Fibroblast of the aortic adventitia (primary cell): ENCODE measurements around the gene M1AP. TPM values are rescaled to one million over a fixed set of nuclear protein-coding genes. Genes with fewer than 3 reads are reported as not detected.

Source experiments
- DNase-seq: peaks from one replicate; pipeline ENCODE4 v3.0.0-alpha.2; 2010; ENCODE audit warnings: low read depth
- H3K4me3 ChIP-seq: 2 replicates; pipeline ENCODE4 v1.5.1; 2011; ENCODE audit warnings: low read depth, mild to moderate bottlenecking, control low read depth, low read length, moderate library complexity
- CTCF ChIP-seq: IDR thresholded peaks from 2 replicates; pipeline ENCODE4 v1.5.1; 2011; ENCODE audit warnings: mild to moderate bottlenecking, low read length, control low read depth, inconsistent platforms; ENCODE audit not compliant: insufficient read depth
- total RNA-seq: library from RNA; depleted of rRNA; stranded (reverse); fragments of >200 nt; gene quantifications from 2 replicates; pipeline ENCODE4 v1.2.3, GENCODE V29; 2012; ENCODE audit warnings: low replicate concordance

The M1AP gene
- total RNA-seq, 1 donor, result not detected

- DNase-seq, result no peak
- no peak for TF ChIP-seq CTCF
Observed at GRCh38 chr2:74510272-74510671, 137.9 kb downstream of the M1AP start.

GRCh38 chr2:74507926-74508520 is 140.1 kb downstream of the M1AP start:
- no peak for DNase-seq
- no peak for TF ChIP-seq CTCF
- H3K4me3 ChIP-seq, result peak overlapping the region; percentile 100

More at GRCh38 chr2:74510272-74510671, 137.9 kb downstream of the M1AP start:
- H3K4me3 ChIP-seq, result no peak overlapping the region

Other genes starting within 250 kb of the M1AP start
- 1.9 and 2.8 TPM in 2 replicates for gene C2orf81, start 226.7 kb downstream of the M1AP start, total RNA-seq
- 16.9 and 34.3 TPM in 2 replicates for gene WDR54, start 226.6 kb downstream of the M1AP start, total RNA-seq
- 12.0 and 15.7 TPM in 2 replicates for gene RTKN, start 206.4 kb downstream of the M1AP start, total RNA-seq
- gene INO80B, start 193.2 kb downstream of the M1AP start, total RNA-seq, result 13.5 and 28.0 TPM in 2 replicates
- gene WBP1, start 189.9 kb downstream of the M1AP start, total RNA-seq, result 24.4 and 27.6 TPM in 2 replicates
- gene MOGS, start 182.9 kb downstream of the M1AP start, total RNA-seq, result 15.2 and 25.3 TPM in 2 replicates
- 19.3 and 30.2 TPM in 2 replicates for gene MRPL53, start 175.7 kb downstream of the M1AP start, total RNA-seq
- 25.4 and 27.7 TPM in 2 replicates for gene CCDC142, start 165.3 kb downstream of the M1AP start, total RNA-seq
- gene TTC31, start 165.2 kb downstream of the M1AP start, total RNA-seq, result 10.4 and 16.3 TPM in 2 replicates
- gene LBX2, start 148.7 kb downstream of the M1AP start, total RNA-seq, result 2.0 and 3.0 TPM in 2 replicates
- 27.5 and 28.9 TPM in 2 replicates for gene PCGF1, start 140.6 kb downstream of the M1AP start, total RNA-seq
- not detected in 2 replicates for gene TLX2, start 133.9 kb downstream of the M1AP start, total RNA-seq
- gene DQX1, start 122.1 kb downstream of the M1AP start, total RNA-seq, result 0.27 TPM in 1 of 2 replicates, not detected in the other
- 18.1 and 88.0 TPM in 2 replicates for gene AUP1, start 118.6 kb downstream of the M1AP start, total RNA-seq
- 27.1 and 32.9 TPM in 2 replicates for gene HTRA2, start 118.4 kb downstream of the M1AP start, total RNA-seq
- 11.9 and 18.5 TPM in 2 replicates for gene LOXL3, start 94.4 kb downstream of the M1AP start, total RNA-seq
- gene DOK1, start 93.6 kb downstream of the M1AP start, total RNA-seq, result 11.4 and 36.9 TPM in 2 replicates
- gene SEMA4F, start 5.9 kb upstream of the M1AP start, total RNA-seq, result 2.8 and 3.6 TPM in 2 replicates
- gene HK2, start 185.8 kb upstream of the M1AP start, total RNA-seq, result 20.0 and 35.4 TPM in 2 replicates